ENCODE results near the gene N4BP3.

DNA sequence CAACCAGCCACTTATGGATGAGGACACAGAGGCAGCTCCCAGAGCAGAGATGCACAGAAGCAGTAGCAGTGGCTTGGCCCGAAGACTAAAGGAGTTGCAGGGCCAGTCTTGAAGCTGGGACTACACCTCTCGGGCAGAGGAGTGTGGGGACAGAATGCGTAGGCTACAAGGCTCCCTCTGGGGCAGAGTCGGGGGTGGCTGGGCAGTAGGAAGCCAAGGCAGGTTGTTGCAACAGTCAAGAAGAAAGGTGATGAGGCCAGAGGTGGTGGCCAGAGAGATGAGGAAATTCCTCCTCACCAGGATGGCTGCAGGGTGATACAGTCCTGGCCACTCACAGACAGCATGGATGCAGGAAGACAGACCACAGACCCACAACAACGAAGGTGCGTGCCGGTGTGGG is 4.9 kb upstream of the N4BP3 start:
- TF ChIP-seq, protein P1, sequence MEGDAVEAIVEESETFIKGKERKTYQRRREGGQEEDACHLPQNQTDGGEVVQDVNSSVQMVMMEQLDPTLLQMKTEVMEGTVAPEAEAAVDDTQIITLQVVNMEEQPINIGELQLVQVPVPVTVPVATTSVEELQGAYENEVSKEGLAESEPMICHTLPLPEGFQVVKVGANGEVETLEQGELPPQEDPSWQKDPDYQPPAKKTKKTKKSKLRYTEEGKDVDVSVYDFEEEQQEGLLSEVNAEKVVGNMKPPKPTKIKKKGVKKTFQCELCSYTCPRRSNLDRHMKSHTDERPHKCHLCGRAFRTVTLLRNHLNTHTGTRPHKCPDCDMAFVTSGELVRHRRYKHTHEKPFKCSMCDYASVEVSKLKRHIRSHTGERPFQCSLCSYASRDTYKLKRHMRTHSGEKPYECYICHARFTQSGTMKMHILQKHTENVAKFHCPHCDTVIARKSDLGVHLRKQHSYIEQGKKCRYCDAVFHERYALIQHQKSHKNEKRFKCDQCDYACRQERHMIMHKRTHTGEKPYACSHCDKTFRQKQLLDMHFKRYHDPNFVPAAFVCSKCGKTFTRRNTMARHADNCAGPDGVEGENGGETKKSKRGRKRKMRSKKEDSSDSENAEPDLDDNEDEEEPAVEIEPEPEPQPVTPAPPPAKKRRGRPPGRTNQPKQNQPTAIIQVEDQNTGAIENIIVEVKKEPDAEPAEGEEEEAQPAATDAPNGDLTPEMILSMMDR (IDR thresholded peaks at IDR 0.05), result no peak
- TF ChIP-seq POLR2AphosphoS5 (IDR thresholded peaks at IDR 0.05) (no peak), POLR2A (IDR thresholded peaks at IDR 0.05) (no peak)
